Loucy (cell line): ENCODE measurements around the gene SLC1A6.

Experiments used
- CTCF ChIP-seq: fragments of 200-600 bp; sonication (generic); conservative IDR thresholded peaks from 2 replicates; pipeline ENCODE4 v1.5.1; 2014; ENCODE audit warnings: mild to moderate bottlenecking, antibody characterized with exemption, low read length
- EZH2phosphoT487 ChIP-seq: fragments of 200-600 bp; IDR thresholded peaks from 2 replicates; pipeline ENCODE4 v1.6.1; 2018; ENCODE audit warnings: antibody characterized with exemption, mild to moderate bottlenecking, moderate library complexity, borderline replicate concordance

- TF ChIP-seq CTCF (no peak), EZH2phosphoT487 (no peak)
These were observed 36.1 kb downstream of the SLC1A6 start for GRCh38 chr19:14943601-14944000.
